HG03060 (cell line): Measurements from ENCODE around the gene CAPN3.

Experiments
- ATAC-seq: cut with Tn5 transposase; IDR thresholded peaks from one replicate; pipeline ENCODE4 v1.9.1; 2021; ENCODE audit warnings: low read depth, moderate number of reproducible peaks; ENCODE audit not compliant: unreplicated experiment

CAPN3 gene

GRCh38 chr15:42392309-42393024 lies 33.2 kb downstream of the CAPN3 start:
- no peak for ATAC-seq

GRCh38 chr15:42394106-42394505 lies 34.8 kb downstream of the CAPN3 start:
- no peak for ATAC-seq

- no peak for ATAC-seq
Observed at GRCh38 chr15:42395838-42396237, 36.5 kb downstream of the CAPN3 start.

- ATAC-seq: no peak
Observed at GRCh38 chr15:42401544-42402454, 42.5 kb downstream of the CAPN3 start.

GRCh38 chr15:42402455-42403205 lies 43.3 kb downstream of the CAPN3 start:
- ATAC-seq: no peak

GRCh38 chr15:42403389-42403788 lies 44.1 kb downstream of the CAPN3 start:
- ATAC-seq: no peak

GRCh38 chr15:42404461-42405235 lies 45.3 kb downstream of the CAPN3 start:
- no peak for ATAC-seq

- ATAC-seq: no peak
Observed at GRCh38 chr15:42405863-42406482, 46.7 kb downstream of the CAPN3 start.

- no peak for ATAC-seq
Observed at GRCh38 chr15:42408178-42408577, 48.9 kb downstream of the CAPN3 start.

- no peak for ATAC-seq
Observed at GRCh38 chr15:42409011-42409410, 49.7 kb downstream of the CAPN3 start.

- no peak for ATAC-seq
Observed at GRCh38 chr15:42411884-42412283, 52.6 kb downstream of the CAPN3 start.

GRCh38 chr15:42413920-42414319 lies 54.6 kb downstream of the CAPN3 start:
- no peak for ATAC-seq

- ATAC-seq: no peak
Observed at GRCh38 chr15:42419369-42419768, 60.1 kb downstream of the CAPN3 start.

GRCh38 chr15:42421376-42421775 lies 62.1 kb downstream of the CAPN3 start:
- no peak for ATAC-seq

- no peak for ATAC-seq
Observed at GRCh38 chr15:42427429-42428223, 68.3 kb downstream of the CAPN3 start.

GRCh38 chr15:42444415-42445063 lies 85.2 kb downstream of the CAPN3 start:
- ATAC-seq: no peak

- ATAC-seq: no peak
Observed at GRCh38 chr15:42445551-42445950, 86.2 kb downstream of the CAPN3 start.

- ATAC-seq: no peak
Observed at GRCh38 chr15:42447599-42447998, 88.3 kb downstream of the CAPN3 start.

- ATAC-seq: no peak
Observed at GRCh38 chr15:42448281-42448680, 89.0 kb downstream of the CAPN3 start.
